GM12891 (cell line): ENCODE measurements around the gene RIMBP2.

Experiments used
- DNase-seq: peaks from one replicate; pipeline ENCODE4 v3.0.0; 2011; ENCODE audit warnings: low spot score; ENCODE audit not compliant: insufficient read length
- FAIRE-seq: peaks from 2 replicates; lab custom pipeline; 2011; peaks lifted over from hg19 to GRCh38; lab: Jason Lieb, UNC
- PAX5 ChIP-seq: IDR thresholded peaks from 2 replicates; pipeline ENCODE4 v1.6.1; 2011; ENCODE audit warnings: low read length, moderate library complexity, mild to moderate bottlenecking; ENCODE audit not compliant: insufficient read depth, severe bottlenecking
- POLR2A ChIP-seq: IDR thresholded peaks from 2 replicates; pipeline ENCODE4 v1.6.1; 2011; ENCODE audit warnings: low read depth, low read length, control low read depth
- POLR2AphosphoS5 ChIP-seq: IDR thresholded peaks from 2 replicates; pipeline ENCODE4 v1.6.1; 2011; ENCODE audit warnings: low read depth, low read length, control low read depth
- POU2F2 ChIP-seq: IDR thresholded peaks from 2 replicates; pipeline ENCODE4 v1.6.1; 2011; ENCODE audit warnings: low read depth, mild to moderate bottlenecking, control low read depth, low read length, moderate library complexity
- SPI1 ChIP-seq: IDR thresholded peaks from 2 replicates; pipeline ENCODE4 v1.6.1; 2011; ENCODE audit warnings: low read depth, low read length, control low read depth
- TAF1 ChIP-seq: IDR thresholded peaks from 2 replicates; pipeline ENCODE4 v1.6.1; 2011; ENCODE audit warnings: low read depth, low read length, control low read depth

Gene RIMBP2

GRCh38 chr12:130714591-130715149 lies 1.4 kb downstream of the RIMBP2 start:
- TF ChIP-seq POLR2AphosphoS5 (no peak), PAX5 (no peak), POLR2A (no peak), TAF1 (no peak)
- FAIRE-seq (no peak), DNase-seq (no peak)

GRCh38 chr12:130714091-130714590 lies 2.0 kb downstream of the RIMBP2 start:
- DNase-seq (no peak), FAIRE-seq (no peak)
- no peak for TF ChIP-seq TAF1
- TF ChIP-seq POLR2A: no peak
- TF ChIP-seq POLR2AphosphoS5: no peak
- no peak for TF ChIP-seq SPI1
- TF ChIP-seq PAX5: no peak
- TF ChIP-seq POU2F2: no peak

- FAIRE-seq (no peak), DNase-seq (no peak)
- TF ChIP-seq TAF1: no peak
- no peak for TF ChIP-seq POU2F2
- no peak for TF ChIP-seq SPI1
- TF ChIP-seq PAX5: no peak
- no peak for TF ChIP-seq POLR2AphosphoS5
- TF ChIP-seq POLR2A: no peak
Observed at GRCh38 chr12:130713581-130713991, 2.5 kb downstream of the RIMBP2 start.

- no peak for TF ChIP-seq SPI1
- TF ChIP-seq POU2F2: no peak
- no peak for TF ChIP-seq POLR2A
- no peak for TF ChIP-seq PAX5
- no peak for TF ChIP-seq TAF1
- TF ChIP-seq POLR2AphosphoS5: no peak
- FAIRE-seq (no peak), DNase-seq (no peak)
Observed at GRCh38 chr12:130712346-130713065, 3.6 kb downstream of the RIMBP2 start.

- DNase-seq (no peak), FAIRE-seq (no peak)
- TF ChIP-seq PAX5 (no peak), POLR2A (no peak), TAF1 (no peak), SPI1 (no peak), POLR2AphosphoS5 (no peak), POU2F2 (no peak)
Observed at GRCh38 chr12:130711756-130712155, 4.3 kb downstream of the RIMBP2 start.

- no peak for FAIRE-seq
- DNase-seq: no peak
- TF ChIP-seq POLR2AphosphoS5 (no peak), POU2F2 (no peak), TAF1 (no peak), POLR2A (no peak), PAX5 (no peak), SPI1 (no peak)
Observed at GRCh38 chr12:130710733-130711080, 5.4 kb downstream of the RIMBP2 start.

GRCh38 chr12:130709971-130710732 lies 5.9 kb downstream of the RIMBP2 start:
- no peak for FAIRE-seq
- TF ChIP-seq POLR2A (no peak), POU2F2 (no peak), POLR2AphosphoS5 (no peak), SPI1 (no peak), PAX5 (no peak)
- DNase-seq: no peak

GRCh38 chr12:130709151-130709970 lies 6.7 kb downstream of the RIMBP2 start:
- FAIRE-seq: no peak

GRCh38 chr12:130708648-130709047 lies 7.5 kb downstream of the RIMBP2 start:
- TF ChIP-seq POU2F2 (no peak), POLR2A (no peak), POLR2AphosphoS5 (no peak), SPI1 (no peak), TAF1 (no peak), PAX5 (no peak)
- DNase-seq: no peak
- FAIRE-seq: no peak

More at GRCh38 chr12:130709151-130709970, 6.7 kb downstream of the RIMBP2 start:
- DNase-seq: no peak
- TF ChIP-seq PAX5 (no peak), TAF1 (no peak), POLR2A (no peak), POLR2AphosphoS5 (no peak)
